Myocyte (in vitro differentiated cells): ENCODE results near the gene METTL25. TPM values are rescaled to one million over a fixed set of nuclear protein-coding genes. Genes with fewer than 3 reads are reported as not detected.

Source experiments
- DNase-seq: peaks from one replicate; pipeline ENCODE4 v3.0.0-alpha.2; 2012; ENCODE audit warnings: low read depth
- total RNA-seq: library from RNA; depleted of rRNA; stranded (reverse); fragments of >200 nt; gene quantifications from 2 replicates; pipeline ENCODE4 v1.2.3, GENCODE V29; 2014

METTL25 gene
- total RNA-seq, 1 donor from 2014 or later: 7.0 TPM

DNA sequence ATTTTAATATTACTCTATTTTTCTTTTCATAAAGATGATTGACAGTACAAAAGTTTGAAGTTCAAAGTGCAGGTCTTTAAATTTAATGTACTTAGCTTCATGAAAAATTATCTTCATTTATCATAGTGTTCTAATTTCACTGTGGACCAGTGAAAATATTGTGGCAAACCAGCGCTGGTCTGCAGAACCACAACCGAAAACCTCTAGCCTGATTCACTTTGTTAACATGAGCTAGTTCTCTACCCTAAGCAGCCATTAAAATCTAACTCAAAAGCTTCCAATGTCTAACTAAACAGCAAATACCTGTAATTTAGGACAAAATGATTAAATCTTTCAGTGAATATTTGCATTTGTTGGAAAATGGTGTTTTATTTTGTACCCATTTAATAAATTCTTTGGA, 167.3 kb downstream of the METTL25 start:
- peak; percentile 9 for DNase-seq

DNA sequence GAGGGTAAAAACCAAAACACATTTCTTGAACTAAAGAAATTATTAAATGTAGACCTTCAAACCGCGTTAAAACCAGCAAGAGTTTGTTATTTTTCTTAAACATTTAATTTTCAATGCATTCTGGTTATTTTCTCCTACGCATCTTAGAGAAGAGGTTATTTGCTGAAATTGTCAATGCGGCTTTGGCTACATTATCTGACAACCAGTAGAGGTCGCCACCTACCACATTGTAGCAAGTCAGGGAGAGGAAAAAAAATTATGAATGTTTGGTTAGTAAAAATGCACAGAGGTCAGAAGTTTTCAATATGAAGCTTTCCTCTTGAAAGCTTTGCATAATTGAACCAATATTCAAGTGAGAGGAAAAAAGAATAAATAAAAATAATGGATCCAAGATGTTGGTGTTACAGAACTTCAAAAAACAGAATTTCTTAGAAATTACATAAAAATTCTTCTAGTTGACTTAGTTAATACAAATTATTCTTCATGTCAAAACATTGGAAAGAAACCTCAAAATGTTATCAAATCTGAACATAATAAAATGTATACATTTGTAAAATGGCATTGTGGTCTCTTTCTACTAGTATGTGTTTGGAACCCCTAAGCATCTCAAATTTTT, 168.9 kb downstream of the METTL25 start:
- peak; percentile 66 for DNase-seq

Other genes starting within 250 kb of the METTL25 start
- gene CCDC59, start 142 bp upstream of the METTL25 start, total RNA-seq: 35.7 and 45.2 TPM in 2 replicates